ENCODE results near the gene PTF1A.

- TF ChIP-seq EZH2 (IDR thresholded peaks at IDR 0.05; ENCODE audit: insufficient read depth, poor library complexity, severe bottlenecking) (no peak), EZH2phosphoT487 (IDR thresholded peaks at IDR 0.05; ENCODE audit: insufficient read depth, low read depth) (no peak)
These were observed 35.5 kb upstream of the PTF1A start for GRCh38 chr10:23156447-23157150.
